H9 (cell line): ENCODE results near the gene KIF16B. TPM values are rescaled to one million over a fixed set of nuclear protein-coding genes. Genes with fewer than 3 reads are reported as not detected.

Source experiments
- DNase-seq: peaks from one replicate; pipeline ENCODE4 v3.0.0-alpha.2; 2017
- H2AFZ ChIP-seq: one replicate; pipeline ENCODE4 v1.6.1; 2013; ENCODE audit warnings: mild to moderate bottlenecking, low read length, control low read depth, moderate library complexity
- H2AK5ac ChIP-seq: 2 replicates; pipeline ENCODE4 v1.6.1; 2013; ENCODE audit warnings: low read length, control low read depth, mixed read lengths; ENCODE audit not compliant: insufficient read length
- H2BK120ac ChIP-seq: one replicate; pipeline ENCODE4 v1.6.1; 2013; ENCODE audit warnings: low read depth, mild to moderate bottlenecking, low read length, control low read depth, inconsistent platforms; ENCODE audit not compliant: poor library complexity, severe bottlenecking
- H2BK12ac ChIP-seq: 2 replicates; pipeline ENCODE4 v1.6.1; 2013; ENCODE audit warnings: low read length, control low read depth, mixed read lengths, low read depth; ENCODE audit not compliant: insufficient read length
- H2BK15ac ChIP-seq: 2 replicates; pipeline ENCODE4 v1.6.1; 2013; ENCODE audit warnings: low read depth, low read length, control low read depth
- H2BK20ac ChIP-seq: one replicate; pipeline ENCODE4 v1.6.1; 2013; ENCODE audit warnings: low read depth, mild to moderate bottlenecking, low read length, control low read depth, inconsistent platforms; ENCODE audit not compliant: poor library complexity, severe bottlenecking
- H2BK5ac ChIP-seq: 2 replicates; pipeline ENCODE4 v1.6.1; 2013; ENCODE audit warnings: low read length, control low read depth, mixed read lengths; ENCODE audit not compliant: insufficient read length
- H3K14ac ChIP-seq: 2 replicates; pipeline ENCODE4 v1.6.1; 2013; ENCODE audit warnings: low read length, control low read depth; ENCODE audit not compliant: insufficient read depth
- H3K18ac ChIP-seq: 2 replicates; pipeline ENCODE4 v1.6.1; 2013; ENCODE audit warnings: low read depth, mild to moderate bottlenecking, mixed read lengths, low read length, control low read depth; ENCODE audit not compliant: insufficient read length
- H3K23ac ChIP-seq: 2 replicates; pipeline ENCODE4 v1.6.1; 2013; ENCODE audit warnings: low read length, control low read depth, mixed read lengths, low read depth; ENCODE audit not compliant: insufficient read length
- H3K23me2 ChIP-seq: 2 replicates; pipeline ENCODE4 v1.6.1; 2013; ENCODE audit warnings: low read depth, mild to moderate bottlenecking, mixed read lengths, low read length, control low read depth; ENCODE audit not compliant: insufficient read length, poor library complexity, severe bottlenecking
- H3K27ac ChIP-seq: 2 replicates; pipeline ENCODE4 v1.5.1; 2013; ENCODE audit warnings: low read length, control low read depth, mixed read lengths, low read depth; ENCODE audit not compliant: insufficient read length
- H3K27me3 ChIP-seq: 2 replicates; pipeline ENCODE4 v1.6.1; 2013; ENCODE audit warnings: low read length, control low read depth, inconsistent platforms; ENCODE audit not compliant: insufficient read depth
- H3K4ac ChIP-seq: 2 replicates; pipeline ENCODE4 v1.6.1; 2013; ENCODE audit warnings: low read depth, mild to moderate bottlenecking, control low read depth, inconsistent platforms, low read length, moderate library complexity
- H3K4me1 ChIP-seq: 2 replicates; pipeline ENCODE4 v1.6.1; 2013; ENCODE audit warnings: low read length, control low read depth, inconsistent platforms; ENCODE audit not compliant: insufficient read depth
- H3K4me2 ChIP-seq: 2 replicates; pipeline ENCODE4 v1.6.1; 2013; ENCODE audit warnings: low read length, control low read depth, mixed read lengths; ENCODE audit not compliant: insufficient read length, insufficient read depth
- H3K56ac ChIP-seq: 2 replicates; pipeline ENCODE4 v1.6.1; 2013; ENCODE audit warnings: low read depth, mild to moderate bottlenecking, mixed read lengths, low read length, control low read depth; ENCODE audit not compliant: insufficient read length
- H3K79me1 ChIP-seq: 2 replicates; pipeline ENCODE4 v1.6.1; 2013; ENCODE audit warnings: low read depth, mild to moderate bottlenecking, moderate library complexity, low read length, control low read depth, inconsistent platforms; ENCODE audit not compliant: insufficient read depth, poor library complexity, severe bottlenecking
- H3K79me2 ChIP-seq: 2 replicates; pipeline ENCODE4 v1.6.1; 2013; ENCODE audit warnings: low read length, control low read depth, inconsistent platforms; ENCODE audit not compliant: insufficient read depth
- H3K9ac ChIP-seq: 2 replicates; pipeline ENCODE4 v1.6.1; 2013; ENCODE audit warnings: low read length, control low read depth, mixed read lengths; ENCODE audit not compliant: insufficient read length; ENCODE audit errors: extremely low read depth
- H3K9me3 ChIP-seq: one replicate; pipeline ENCODE4 v1.6.1; 2013; ENCODE audit warnings: low read depth, low read length, inconsistent platforms; ENCODE audit not compliant: control insufficient read depth
- H3T11ph ChIP-seq: one replicate; pipeline ENCODE4 v1.6.1; 2013; ENCODE audit warnings: mild to moderate bottlenecking, low read length, control low read depth, inconsistent platforms
- H4K20me1 ChIP-seq: one replicate; pipeline ENCODE4 v1.6.1; 2013; ENCODE audit not compliant: control insufficient read depth, insufficient read length, insufficient read depth
- H4K5ac ChIP-seq: 2 replicates; pipeline ENCODE4 v1.6.1; 2013; ENCODE audit warnings: low read depth, mild to moderate bottlenecking, mixed read lengths, low read length, control low read depth; ENCODE audit not compliant: insufficient read length
- H4K8ac ChIP-seq: replicated peaks from 2 replicates; pipeline ENCODE4 v1.6.1; 2013; ENCODE audit warnings: low read length, control low read depth, mixed read lengths, low read depth; ENCODE audit not compliant: insufficient read length
- H4K91ac ChIP-seq: 2 replicates; pipeline ENCODE4 v1.6.1; 2013; ENCODE audit warnings: low read depth, mild to moderate bottlenecking, moderate library complexity, mixed read lengths, low read length, control low read depth; ENCODE audit not compliant: insufficient read length
- H3K27ac Mint-ChIP-seq, 3 experiments: 2 replicates in 2 of 3; 3 replicates in 1 of 3; pipeline ENCODE4 v1.8.0; 2020 to 2021; ENCODE audit warnings: mixed read lengths in 3 of 3, mild to moderate bottlenecking in 1 of 3, moderate library complexity in 1 of 3
- H3K27me3 Mint-ChIP-seq: 2 replicates; pipeline ENCODE4 v1.8.0; 2021; ENCODE audit warnings: low read depth, mild to moderate bottlenecking, moderate library complexity, mixed read lengths
- H3K36me3 Mint-ChIP-seq, 3 experiments: 2 replicates in 2 of 3; 3 replicates in 1 of 3; pipeline ENCODE4 v1.8.0; 2020 to 2021; ENCODE audit warnings: low read depth in 3 of 3, mixed read lengths in 3 of 3; ENCODE audit not compliant: insufficient read depth in 1 of 3
- H3K4me1 Mint-ChIP-seq, 2 experiments: 2 replicates each; pipeline ENCODE4 v1.8.0; 2020; ENCODE audit warnings: mixed read lengths in 2 of 2
- H3K4me3 Mint-ChIP-seq, 2 experiments: 2 replicates in 1 of 2; 3 replicates in 1 of 2; pipeline ENCODE4 v1.8.0; 2020 to 2021; ENCODE audit warnings: mild to moderate bottlenecking in 2 of 2, mixed read lengths in 2 of 2, moderate library complexity in 1 of 2
- H3K9me3 Mint-ChIP-seq, 2 experiments: 2 replicates in 1 of 2; 3 replicates in 1 of 2; pipeline ENCODE4 v1.8.0; 2020; ENCODE audit warnings: mild to moderate bottlenecking in 2 of 2, mixed read lengths in 2 of 2, moderate library complexity in 1 of 2
- WGBS: extraction: QIAGEN DNeasy Blood & Tissue Kit; methylation state at CpG from one replicate; pipeline ENCODE4 v1.1.7; 2013; ENCODE audit warnings: missing lambda C conversion rate, low lambda C conversion rate, mixed read lengths; ENCODE audit not compliant: insufficient read length; ENCODE audit errors: extremely low coverage; 5-methylcytosine and 5-hydroxymethylcytosine counted together
- total RNA-seq: library from RNA; stranded (reverse); gene quantifications from 2 replicates; pipeline ENCODE4 v1.2.1, GENCODE V29; 2021
- TF ChIP-seq, protein P1 (sequence below): fragments of 200-600 bp; sonication (generic); conservative IDR thresholded peaks from 3 replicates; pipeline ENCODE4 v1.8.0; 2021; ENCODE audit warnings: antibody characterized with exemption, mild to moderate bottlenecking

Gene KIF16B
- total RNA-seq, 1 experiment from 2014 or later: 7.4 TPM

DNA sequence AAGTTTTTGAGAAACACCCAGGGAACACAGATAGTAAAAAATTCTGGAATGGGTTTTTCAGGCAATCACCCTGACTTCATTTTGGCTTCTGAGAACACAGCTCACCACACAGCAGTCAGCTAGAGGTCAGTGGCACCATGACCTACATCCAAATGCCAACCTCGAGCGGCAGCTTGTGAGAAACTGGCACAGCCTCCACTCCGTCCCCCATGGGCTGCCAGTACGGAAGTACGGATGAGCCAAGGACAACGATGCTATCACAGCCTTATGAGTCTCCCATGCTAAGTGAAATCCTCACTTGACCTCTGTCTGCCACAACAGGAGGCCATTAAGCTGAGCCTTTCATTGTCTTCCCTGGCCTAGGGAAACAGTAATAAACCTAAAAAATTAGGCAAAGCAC lies 32.0 kb downstream of the KIF16B start:
- Histone ChIP-seq H3K18ac (no peak overlapping the region), H3K23ac (no peak overlapping the region), H4K20me1 (no peaks in the 10 kb centered on the region), H3K9ac (no peak overlapping the region), H3K27me3 (no peaks in the 10 kb centered on the region), H3K23me2 (no peaks in the 10 kb centered on the region), H3K4me1 (no peaks in the 10 kb centered on the region; the same call in 1 of the 2 replicates), H3T11ph (no peak overlapping the region), H3K4me2 (no peak overlapping the region), H2BK12ac (no peak overlapping the region), H2BK120ac (no peak overlapping the region), H3K56ac (no peak overlapping the region), H3K9me3 (no peaks in the 10 kb centered on the region), H3K79me2 (no peaks in the 10 kb centered on the region), H2BK20ac (no peak overlapping the region), H2AK5ac (no peak overlapping the region), H4K8ac (no peak overlapping the region), H3K14ac (no peak overlapping the region), H2AFZ (no peak overlapping the region), H4K5ac (no peak overlapping the region), H3K79me1 (peaks cover 3% of the 10 kb centered on the region), H2BK5ac (no peak overlapping the region), H2BK15ac (no peak overlapping the region), H3K27ac (no peak overlapping the region), H3K4ac (no peak overlapping the region), H4K91ac (no peak overlapping the region)
- peaks cover 0 to 14% of the 10 kb centered on the region in 2 experiments; a peak in 3 of 4 replicates for H3K4me1 Mint-ChIP-seq
- TF ChIP-seq, protein P1, sequence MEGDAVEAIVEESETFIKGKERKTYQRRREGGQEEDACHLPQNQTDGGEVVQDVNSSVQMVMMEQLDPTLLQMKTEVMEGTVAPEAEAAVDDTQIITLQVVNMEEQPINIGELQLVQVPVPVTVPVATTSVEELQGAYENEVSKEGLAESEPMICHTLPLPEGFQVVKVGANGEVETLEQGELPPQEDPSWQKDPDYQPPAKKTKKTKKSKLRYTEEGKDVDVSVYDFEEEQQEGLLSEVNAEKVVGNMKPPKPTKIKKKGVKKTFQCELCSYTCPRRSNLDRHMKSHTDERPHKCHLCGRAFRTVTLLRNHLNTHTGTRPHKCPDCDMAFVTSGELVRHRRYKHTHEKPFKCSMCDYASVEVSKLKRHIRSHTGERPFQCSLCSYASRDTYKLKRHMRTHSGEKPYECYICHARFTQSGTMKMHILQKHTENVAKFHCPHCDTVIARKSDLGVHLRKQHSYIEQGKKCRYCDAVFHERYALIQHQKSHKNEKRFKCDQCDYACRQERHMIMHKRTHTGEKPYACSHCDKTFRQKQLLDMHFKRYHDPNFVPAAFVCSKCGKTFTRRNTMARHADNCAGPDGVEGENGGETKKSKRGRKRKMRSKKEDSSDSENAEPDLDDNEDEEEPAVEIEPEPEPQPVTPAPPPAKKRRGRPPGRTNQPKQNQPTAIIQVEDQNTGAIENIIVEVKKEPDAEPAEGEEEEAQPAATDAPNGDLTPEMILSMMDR: no peak
- H3K4me3 Mint-ChIP-seq: no peak overlapping the region
- no peaks in the 10 kb centered on the region for H3K9me3 Mint-ChIP-seq
- H3K36me3 Mint-ChIP-seq: 0 out of 7 replicates have a peak, but pooled peaks cover 0 to 2% (median 0%) of the 10 kb centered on the region in 3 experiments
- no peaks in the 10 kb centered on the region for H3K27me3 Mint-ChIP-seq
- H3K27ac Mint-ChIP-seq: peak overlapping the region in 1 of 3 experiments; percentile 73; a peak in 1 of 7 replicates
- no peak for DNase-seq
- no CpG with 5 or more reads among the region's 6 CpGs for WGBS
